Ovary (tissue), 9 donors: Measurements from ENCODE around the gene DHRS9. TPM values are rescaled to one million over a fixed set of nuclear protein-coding genes. Genes with fewer than 3 reads are reported as not detected.

Experiments
- DNase-seq, 5 donors: peaks; one replicate each; pipeline ENCODE4 v3.0.0-alpha.2; 2019 to 2020
- H3K27ac ChIP-seq, 2 donors: fragments of 200-600 bp; one replicate each; pipeline versions ENCODE4 v1.5.1 to v1.8.0; 2019 to 2022
- H3K27me3 ChIP-seq: fragments of 200-600 bp; one replicate; pipeline ENCODE4 v1.8.0; 2022
- H3K36me3 ChIP-seq: fragments of 200-600 bp; sonication (generic); one replicate; pipeline ENCODE4 v1.5.1; 2019
- H3K4me1 ChIP-seq: one replicate; pipeline ENCODE4 v1.8.1; 2013; ENCODE audit warnings: mild to moderate bottlenecking, moderate library complexity; ENCODE audit not compliant: insufficient read depth
- H3K4me3 ChIP-seq: fragments of 200-600 bp; sonication (generic); one replicate; pipeline ENCODE4 v1.5.1; 2017
- H3K9me3 ChIP-seq, 2 donors: fragments of 200-600 bp in 1 of 2; sonication (generic) in 1 of 2; one replicate each; pipeline versions ENCODE4 v1.5.1 to v1.8.1; 2013 to 2019; ENCODE audit warnings: mild to moderate bottlenecking in 1 of 2, moderate library complexity in 1 of 2
- EP300 ChIP-seq: sonication (generic); formaldehyde crosslinking; IDR thresholded peaks from one replicate; pipeline ENCODE4 v1.6.1; 2017; ENCODE audit warnings: antibody characterized with exemption
- POLR2A ChIP-seq: fragments of 450-650 bp; IDR thresholded peaks from one replicate; pipeline ENCODE4 v1.6.1; 2017; ENCODE audit warnings: antibody characterized with exemption, mild to moderate bottlenecking, moderate library complexity
- WGBS, 3 donors: extraction: QIAGEN DNeasy Blood & Tissue Kit in 1 of 3; methylation state at CpG; one replicate each; pipeline versions ENCODE4 v1.1.5 to v1.1.7; 2013 to 2017; 5-methylcytosine and 5-hydroxymethylcytosine counted together
- intact Hi-C, 4 donors: fragments of 100-400 bp; cut with DNase I; formaldehyde crosslinking; loops; one replicate each; pipeline versions ENCODE4 v1.11.0 to v1.15.1; 2022 to 2023
- polyA plus RNA-seq, 2 donors: library from polyadenylated mRNA; stranded (reverse); fragments of 200-250 nt in 1 of 2; fragments of 350-450 nt in 1 of 2; fragmentation: Illumina TruSeq in 1 of 2; extraction: RNeasy Lipid Tissue Mini Kit (QIAGEN cat#74804) in 1 of 2; gene quantifications; one replicate each; pipeline ENCODE4 v1.2.3, GENCODE V29; 2013 to 2014
- total RNA-seq, 7 donors: library from RNA; depleted of rRNA in 2 of 7; stranded (reverse); fragments of >200 nt in 2 of 7; fragmentation: NEBNext Ultra II Directional in 3 of 7; extraction: Animal tissue kit (Norgen Biotek cat#: 25700) in 3 of 7; gene quantifications; one replicate each; pipeline versions ENCODE4 v1.1.0 to v1.2.4, GENCODE V29; 2016 to 2023
- TF ChIP-seq, protein P1 (sequence below), 3 donors: fragments of 450-650 bp in 2 of 3; fragments of 200-600 bp in 1 of 3; IDR thresholded peaks; one replicate each; pipeline versions ENCODE4 v1.5.1 to v1.8.0; 2016 to 2022; ENCODE audit warnings: antibody characterized with exemption in 3 of 3, mild to moderate bottlenecking in 1 of 3
- donor health status: DM: no; HTN: no; CAD: no; lungs with moderate emphysema.
- donor health status: DM: no; HTN: no; CAD: no.
- donor health status: Bipolar disorder and iron deficiency.
- donor health status: DM: yes; HTN: yes; CAD: no.
- donor health status: DM: no; HTN: no; CAD: no.
- donor health status: DM: yes; HTN: yes; CAD: no.

Gene DHRS9
- total and polyA plus RNA-seq, 9 donors, result 0.23 to 19.5 (median 0.37) TPM; not detected in 1

- Histone ChIP-seq H3K9me3 (no peaks in the 10 kb centered on the region), H3K4me1 (no peaks in the 10 kb centered on the region), H3K27ac (no peak overlapping the region), H3K4me3 (no peak overlapping the region), H3K36me3 (no peaks in the 10 kb centered on the region), H3K27me3 (no peaks in the 10 kb centered on the region)
- intact Hi-C loops, result no loop called here
- 24 to 62% (median 41%) methylated on average over 1 of the region's 1 CpG for WGBS, 3 donors
- TF ChIP-seq, protein P1, sequence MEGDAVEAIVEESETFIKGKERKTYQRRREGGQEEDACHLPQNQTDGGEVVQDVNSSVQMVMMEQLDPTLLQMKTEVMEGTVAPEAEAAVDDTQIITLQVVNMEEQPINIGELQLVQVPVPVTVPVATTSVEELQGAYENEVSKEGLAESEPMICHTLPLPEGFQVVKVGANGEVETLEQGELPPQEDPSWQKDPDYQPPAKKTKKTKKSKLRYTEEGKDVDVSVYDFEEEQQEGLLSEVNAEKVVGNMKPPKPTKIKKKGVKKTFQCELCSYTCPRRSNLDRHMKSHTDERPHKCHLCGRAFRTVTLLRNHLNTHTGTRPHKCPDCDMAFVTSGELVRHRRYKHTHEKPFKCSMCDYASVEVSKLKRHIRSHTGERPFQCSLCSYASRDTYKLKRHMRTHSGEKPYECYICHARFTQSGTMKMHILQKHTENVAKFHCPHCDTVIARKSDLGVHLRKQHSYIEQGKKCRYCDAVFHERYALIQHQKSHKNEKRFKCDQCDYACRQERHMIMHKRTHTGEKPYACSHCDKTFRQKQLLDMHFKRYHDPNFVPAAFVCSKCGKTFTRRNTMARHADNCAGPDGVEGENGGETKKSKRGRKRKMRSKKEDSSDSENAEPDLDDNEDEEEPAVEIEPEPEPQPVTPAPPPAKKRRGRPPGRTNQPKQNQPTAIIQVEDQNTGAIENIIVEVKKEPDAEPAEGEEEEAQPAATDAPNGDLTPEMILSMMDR (IDR thresholded peaks at IDR 0.05), result no peak
- TF ChIP-seq POLR2A (no peak), EP300 (no peak)
- DNase-seq, result no peak
Observed at GRCh38 chr2:169066897-169067296, 2.5 kb upstream of the DHRS9 start.

DNA sequence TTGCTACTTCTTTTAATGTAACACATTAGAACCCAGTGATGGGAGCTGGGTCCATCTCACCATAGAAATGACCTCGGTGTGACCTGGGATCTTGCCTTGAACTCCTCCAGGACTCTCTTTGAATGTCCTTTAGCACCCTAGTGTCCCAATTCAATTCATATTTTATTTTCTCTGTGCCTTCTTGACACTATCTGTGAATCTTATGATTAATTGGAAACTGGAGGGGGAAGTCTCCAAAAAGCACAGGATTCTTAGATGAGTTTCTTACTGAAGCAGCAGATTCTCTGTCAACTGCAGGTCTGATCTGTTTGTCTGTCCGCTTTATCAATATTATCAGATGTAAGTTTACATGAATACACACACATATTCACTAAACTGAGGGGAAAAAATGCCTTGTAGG is 470 bp downstream of the DHRS9 start:
- Histone ChIP-seq H3K27ac (no peak overlapping the region), H3K9me3 (no peaks in the 10 kb centered on the region), H3K36me3 (no peaks in the 10 kb centered on the region), H3K4me1 (no peaks in the 10 kb centered on the region), H3K27me3 (no peaks in the 10 kb centered on the region), H3K4me3 (no peak overlapping the region)
- intact Hi-C loops, result no loop called here
- 90 to 96% (median 90%) methylated on average over 2 of the region's 2 CpGs for WGBS, 3 donors
- no peak for TF ChIP-seq EP300
- no peak for TF ChIP-seq POLR2A
- TF ChIP-seq, protein P1 (IDR thresholded peaks at IDR 0.05), result no peak
- no peak for DNase-seq

DNA sequence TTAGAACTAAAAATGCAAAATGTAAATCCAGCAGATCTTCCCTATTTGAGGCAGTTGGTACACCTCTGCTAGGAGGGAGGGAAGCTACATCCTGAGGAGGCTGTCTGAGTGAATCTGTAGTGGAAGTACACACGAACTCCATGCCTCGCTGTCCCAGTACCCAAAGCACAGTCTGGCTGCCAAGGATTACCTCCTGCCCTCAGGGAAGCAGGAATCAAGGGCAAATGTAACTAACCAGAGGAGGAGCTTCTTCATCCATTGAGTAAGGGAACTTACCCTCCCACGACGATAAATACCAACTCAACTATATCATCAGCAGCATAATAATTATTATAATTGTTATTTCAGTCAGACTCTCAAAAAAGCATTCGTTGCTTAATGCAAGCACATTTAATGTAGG is 2.1 kb downstream of the DHRS9 start:
- H3K27ac ChIP-seq, result no peak overlapping the region
- no peaks in the 10 kb centered on the region for H3K36me3 ChIP-seq
- TF ChIP-seq POLR2A (no peak), EP300 (no peak)
- no peak for DNase-seq
- H3K4me3 ChIP-seq, result no peak overlapping the region
- no peaks in the 10 kb centered on the region for H3K9me3 ChIP-seq
- H3K27me3 ChIP-seq, result no peaks in the 10 kb centered on the region
- H3K4me1 ChIP-seq, result no peaks in the 10 kb centered on the region
- intact Hi-C loops, result no loop called here
- WGBS, 3 donors, result 74 to 83% (median 83%) methylated on average over 5 of the region's 5 CpGs

DNA sequence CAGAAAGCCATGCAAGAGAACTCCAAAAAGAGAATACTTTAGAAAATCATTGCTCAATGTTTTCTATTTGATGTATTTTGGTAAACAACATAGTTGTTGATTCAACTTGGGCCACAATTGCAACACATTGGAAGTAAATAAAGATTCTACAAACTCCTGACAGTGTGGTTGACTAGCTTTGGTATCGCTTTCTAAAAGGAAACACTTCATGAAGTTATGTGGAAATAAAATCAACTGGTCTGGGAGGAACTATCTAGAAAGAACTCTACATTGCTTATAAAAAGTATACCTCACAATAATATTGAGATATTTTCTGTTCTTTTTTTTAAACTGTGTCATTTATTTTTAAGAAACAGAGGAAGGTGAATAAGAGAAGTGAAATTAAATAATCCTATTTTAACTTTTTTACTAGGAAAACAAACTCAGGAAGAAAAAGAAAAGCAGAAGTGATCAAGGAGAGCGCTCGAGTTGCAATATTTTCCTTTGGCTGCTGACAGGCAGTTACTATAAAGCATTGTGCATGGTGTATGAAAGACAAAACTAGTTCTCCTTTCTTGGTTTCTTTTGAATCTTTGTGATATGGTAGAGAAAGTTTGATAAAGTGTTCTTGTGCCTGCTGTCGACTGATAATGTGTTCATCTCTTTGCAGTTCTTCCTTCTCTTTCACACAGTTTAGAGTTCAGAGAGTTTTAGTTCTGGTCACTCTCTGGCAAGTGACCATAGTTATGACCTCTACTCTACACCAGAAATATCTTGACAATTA is 3.0 kb downstream of the DHRS9 start:
- Histone ChIP-seq H3K4me1 (no peaks in the 10 kb centered on the region), H3K27me3 (no peaks in the 10 kb centered on the region)

More for the DNA sequence above, 3.0 kb downstream of the DHRS9 start:
- Histone ChIP-seq H3K9me3 (no peaks in the 10 kb centered on the region), H3K4me3 (no peak overlapping the region), H3K36me3 (no peaks in the 10 kb centered on the region), H3K27ac (no peak overlapping the region)
- intact Hi-C loops, result no loop called here
- DNase-seq, result no peak
- WGBS, 3 donors, result 32 to 63% (median 35%) methylated on average over 4 of the region's 4 CpGs
- TF ChIP-seq EP300 (no peak), POLR2A (no peak)
- TF ChIP-seq, protein P1 (IDR thresholded peaks at IDR 0.05), result no peak
